GM23338 (cell line): ENCODE data around the gene TBKBP1. TPM values are rescaled to one million over a fixed set of nuclear protein-coding genes. Genes with fewer than 3 reads are reported as not detected.
A peak's percentile ranks its signal among the peaks of the same experiment; 100 is the strongest.

Experiments
- ATAC-seq: fragments of 200-7000 bp; cut with Tn5 transposase; 3 replicates; pipeline ENCODE4 v1.9.1; 2020
- DNase-seq: peaks from one replicate; pipeline ENCODE4 v3.0.0-alpha.2; 2015; ENCODE audit warnings: low spot score
- H2AFZ ChIP-seq: fragments of 200-600 bp; sonication (generic); 2 replicates; pipeline ENCODE4 v1.8.0; 2016; ENCODE audit warnings: antibody characterized with exemption, mild to moderate bottlenecking, moderate library complexity
- H3F3A ChIP-seq: fragments of 200-600 bp; sonication (generic); replicated peaks from 2 replicates; pipeline ENCODE4 v1.8.0; 2017; ENCODE audit warnings: antibody characterized with exemption, mixed run types, low read depth
- H3K27ac ChIP-seq: fragments of 200-600 bp; sonication (generic); 2 replicates; pipeline ENCODE4 v1.6.1; 2016; ENCODE audit warnings: low read depth
- H3K27me3 ChIP-seq: fragments of 200-600 bp; sonication (generic); 2 replicates; pipeline ENCODE4 v1.8.0; 2016; ENCODE audit warnings: mild to moderate bottlenecking, mixed run types, moderate library complexity; ENCODE audit not compliant: insufficient read depth
- H3K36me3 ChIP-seq: fragments of 200-600 bp; sonication (generic); 2 replicates; pipeline ENCODE4 v1.8.0; 2016; ENCODE audit warnings: mild to moderate bottlenecking; ENCODE audit not compliant: insufficient read depth
- H3K4me1 ChIP-seq: fragments of 200-600 bp; sonication (generic); 2 replicates; pipeline ENCODE4 v1.8.0; 2016; ENCODE audit warnings: mild to moderate bottlenecking, moderate library complexity; ENCODE audit not compliant: insufficient read depth
- H3K4me2 ChIP-seq: fragments of 200-600 bp; sonication (generic); 2 replicates; pipeline ENCODE4 v1.7.1; 2017; ENCODE audit warnings: mixed run types
- H3K4me3 ChIP-seq: fragments of 200-600 bp; sonication (generic); 2 replicates; pipeline ENCODE4 v1.6.1; 2016; ENCODE audit warnings: mixed run types
- H3K79me2 ChIP-seq: fragments of 200-600 bp; sonication (generic); replicated peaks from 2 replicates; pipeline ENCODE4 v1.8.0; 2017; ENCODE audit warnings: mild to moderate bottlenecking; ENCODE audit not compliant: insufficient read depth
- H3K9me2 ChIP-seq: fragments of 200-600 bp; sonication (generic); 2 replicates; pipeline ENCODE4 v1.8.0; 2017; ENCODE audit not compliant: insufficient read depth
- H4K20me1 ChIP-seq: fragments of 200-600 bp; sonication (generic); replicated peaks from 2 replicates; pipeline ENCODE4 v1.8.0; 2017; ENCODE audit warnings: mild to moderate bottlenecking; ENCODE audit not compliant: insufficient read depth
- H3K27ac Mint-ChIP-seq: 2 replicates; pipeline ENCODE4 v1.8.0; 2020; ENCODE audit warnings: inconsistent platforms, mild to moderate bottlenecking, moderate library complexity, mixed read lengths
- H3K27me3 Mint-ChIP-seq: 3 replicates; pipeline ENCODE4 v1.8.0; 2022; ENCODE audit warnings: low read depth, mild to moderate bottlenecking, moderate library complexity, mixed read lengths, inconsistent platforms; ENCODE audit not compliant: insufficient read depth, poor library complexity
- H3K36me3 Mint-ChIP-seq: 3 replicates; pipeline ENCODE4 v1.8.0; 2021; ENCODE audit warnings: low read depth, mild to moderate bottlenecking, inconsistent platforms, moderate library complexity, mixed read lengths
- H3K4me1 Mint-ChIP-seq: 3 replicates; pipeline ENCODE4 v1.8.0; 2020; ENCODE audit warnings: mild to moderate bottlenecking, inconsistent platforms, mixed read lengths
- H3K4me3 Mint-ChIP-seq: 3 replicates; pipeline ENCODE4 v1.8.0; 2021; ENCODE audit warnings: moderate library complexity, mild to moderate bottlenecking, inconsistent platforms, mixed read lengths
- H3K9me3 Mint-ChIP-seq: 3 replicates; pipeline ENCODE4 v1.8.0; 2020; ENCODE audit warnings: moderate library complexity, mild to moderate bottlenecking, inconsistent platforms, mixed read lengths
- CREB1 ChIP-seq: fragments of 250-450 bp; sonication (Bioruptor Pico); IDR thresholded peaks from 2 replicates; pipeline ENCODE4 v1.5.0; 2020; ENCODE audit warnings: low read depth, mild to moderate bottlenecking, moderate library complexity
- ETS1 ChIP-seq: IDR thresholded peaks from 2 replicates; pipeline ENCODE4 v1.6.1; 2016; ENCODE audit warnings: antibody characterized with exemption
- EZH2 ChIP-seq: fragments of 200-600 bp; sonication (generic); IDR thresholded peaks from one replicate; pipeline ENCODE4 v1.8.0; 2017; ENCODE audit warnings: antibody characterized with exemption, mild to moderate bottlenecking, low read depth; ENCODE audit not compliant: unreplicated experiment
- EZH2phosphoT487 ChIP-seq: fragments of 200-600 bp; sonication (generic); IDR thresholded peaks from one replicate; pipeline ENCODE4 v1.8.1; 2018; ENCODE audit warnings: antibody characterized with exemption; ENCODE audit not compliant: unreplicated experiment
- JUNB ChIP-seq: IDR thresholded peaks from one replicate; pipeline ENCODE4 v1.6.1; 2016; ENCODE audit warnings: antibody characterized with exemption; ENCODE audit not compliant: unreplicated experiment
- NANOG ChIP-seq: IDR thresholded peaks from 2 replicates; pipeline ENCODE4 v1.6.1; 2016; ENCODE audit warnings: antibody characterized with exemption, borderline replicate concordance
- POLR2AphosphoS5 ChIP-seq: IDR thresholded peaks from 2 replicates; pipeline ENCODE4 v1.6.1; 2016; ENCODE audit warnings: antibody characterized with exemption, low read depth
- REST ChIP-seq: IDR thresholded peaks from one replicate; pipeline ENCODE4 v1.6.1; 2018; ENCODE audit warnings: antibody characterized with exemption; ENCODE audit not compliant: unreplicated experiment
- STAT1 ChIP-seq: IDR thresholded peaks from one replicate; pipeline ENCODE4 v1.6.1; 2016; ENCODE audit warnings: antibody characterized with exemption; ENCODE audit not compliant: unreplicated experiment
- ZNF114 ChIP-seq: fragments of 250-450 bp; sonication (Bioruptor Pico); IDR thresholded peaks from 2 replicates; pipeline ENCODE4 v1.5.0; 2020; ENCODE audit warnings: mild to moderate bottlenecking, moderate library complexity
- ZNF331 ChIP-seq: fragments of 250-450 bp; sonication (Bioruptor Pico); IDR thresholded peaks from 2 replicates; pipeline ENCODE4 v1.5.0; 2020; ENCODE audit warnings: low read depth, mild to moderate bottlenecking, moderate library complexity
- polyA plus RNA-seq: library from polyadenylated mRNA; unstranded; fragments of >200 nt; fragmentation: Nextera tagmentation; extraction: Ambion mirVana; gene quantifications from 2 replicates; pipeline ENCODE4 v1.2.1, GENCODE V29; 2016
- total RNA-seq: library from RNA; depleted of rRNA; stranded (reverse); fragments of >200 nt; shearing (Covaris generic); gene quantifications from 2 replicates; pipeline ENCODE4 v1.2.3, GENCODE V29; 2014

TBKBP1 gene
- total and polyA plus RNA-seq, 2 experiments from 2014 or later = 2.5 to 12.1 TPM

GRCh38 chr17:47687328-47687690 lies 6.7 kb upstream of the TBKBP1 start:
- Histone ChIP-seq H3K9me2 (no peaks in the 10 kb centered on the region), H3K4me3 (no peak overlapping the region; the same call in 1 of the 2 replicates), H3K79me2 (no peaks in the 10 kb centered on the region), H3K4me2 (peak overlapping the region; percentile 9; the same call in 1 of the 2 replicates), H3F3A (peaks cover 34% of the 10 kb centered on the region), H3K27ac (peak overlapping the region; percentile 81), H3K4me1 (peaks cover 16% of the 10 kb centered on the region), H3K36me3 (peaks cover 15% of the 10 kb centered on the region), H2AFZ (no peak overlapping the region), H3K27me3 (peaks cover 4% of the 10 kb centered on the region; the same call in 1 of the 2 replicates), H4K20me1 (peaks cover 12% of the 10 kb centered on the region; the same call in 1 of the 2 replicates)
- DNase-seq = no peak
- ATAC-seq = no peak
- peaks cover 31% of the 10 kb centered on the region for H3K36me3 Mint-ChIP-seq
- peak overlapping the region; percentile 75 for H3K27ac Mint-ChIP-seq
- no peak overlapping the region for H3K4me3 Mint-ChIP-seq
- H3K4me1 Mint-ChIP-seq = peaks cover 38% of the 10 kb centered on the region
- H3K9me3 Mint-ChIP-seq = no peaks in the 10 kb centered on the region
- no peak for TF ChIP-seq ETS1
- no peak for TF ChIP-seq POLR2AphosphoS5
- no peak for TF ChIP-seq NANOG
- no peak for TF ChIP-seq ZNF331 (CRISPR knock-in tag)
- no peak for TF ChIP-seq REST
- no peak for TF ChIP-seq CREB1 (CRISPR knock-in tag)
- no peak for TF ChIP-seq ZNF114 (CRISPR knock-in tag)
- TF ChIP-seq EZH2phosphoT487 = no peak
- no peak for TF ChIP-seq JUNB
- TF ChIP-seq STAT1 = no peak
- no peak for TF ChIP-seq EZH2
- peaks cover 12% of the 10 kb centered on the region for H3K27me3 Mint-ChIP-seq

DNA sequence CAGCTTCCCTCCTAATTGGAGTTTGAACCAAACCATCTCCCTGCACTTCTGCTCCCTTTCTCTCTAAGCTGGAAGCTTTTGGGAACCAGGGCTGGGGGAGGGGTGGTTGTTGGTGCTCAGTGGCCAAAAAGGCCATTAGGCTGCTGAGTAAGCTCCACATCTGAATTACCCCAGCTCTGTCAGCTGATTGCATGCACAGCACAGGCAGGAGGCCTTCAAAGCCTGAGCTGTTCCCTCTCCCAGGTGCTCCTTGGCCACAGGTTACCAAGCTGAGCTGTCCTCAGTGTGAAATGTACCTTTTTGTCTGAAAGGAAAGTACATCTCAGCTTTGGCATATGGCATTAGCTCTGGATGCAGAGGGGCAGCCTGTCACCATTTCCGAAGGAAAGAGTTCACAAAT lies 6.2 kb upstream of the TBKBP1 start:
- Histone ChIP-seq H3K27me3 (peaks cover 4% of the 10 kb centered on the region; the same call in 1 of the 2 replicates), H3K27ac (peak overlapping the region; percentile 81)
- TF ChIP-seq ZNF331 (CRISPR knock-in tag) (no peak), JUNB (no peak), POLR2AphosphoS5 (no peak), NANOG (no peak), REST (no peak), EZH2phosphoT487 (no peak), ETS1 (no peak), ZNF114 (CRISPR knock-in tag) (no peak), EZH2 (no peak)

More for the DNA sequence above, 6.2 kb upstream of the TBKBP1 start:
- Histone ChIP-seq H3K9me2 (no peaks in the 10 kb centered on the region), H3K4me3 (no peak overlapping the region; the same call in 1 of the 2 replicates), H3K79me2 (no peaks in the 10 kb centered on the region), H3K4me2 (peak overlapping the region; percentile 9; the same call in 1 of the 2 replicates), H3F3A (peaks cover 29% of the 10 kb centered on the region), H3K4me1 (peaks cover 21% of the 10 kb centered on the region), H4K20me1 (peaks cover 12% of the 10 kb centered on the region; the same call in 1 of the 2 replicates), H3K36me3 (peaks cover 12% of the 10 kb centered on the region; the same call in 1 of the 2 replicates), H2AFZ (no peak overlapping the region)
- DNase-seq (peak; percentile 61), ATAC-seq (peak; percentile 72)
- Mint-ChIP-seq H3K27ac (peak overlapping the region; percentile 75), H3K4me3 (no peak overlapping the region), H3K27me3 (peaks cover 12% of the 10 kb centered on the region), H3K36me3 (peaks cover 27% of the 10 kb centered on the region), H3K4me1 (peaks cover 43% of the 10 kb centered on the region), H3K9me3 (no peaks in the 10 kb centered on the region)
